ENCODE results near the gene GPR160. TPM values are rescaled to one million over a fixed set of nuclear protein-coding genes. Genes with fewer than 3 reads are reported as not detected.

Gene GPR160
- 14.6 TPM for total RNA-seq (ENCODE audit: unreplicated experiment)
- long read RNA-seq, partial matches to known transcripts: 0 of 5 reads
- long read RNA-seq, other reads (novel, unspliced or antisense): 2 of 5 reads

- no peak within 1 kb of the TSS for H3K27ac Mint-ChIP-seq (ENCODE audit: unreplicated experiment)
- peaks cover 4% of the 10 kb centered on the region for H3K4me1 Mint-ChIP-seq (ENCODE audit: unreplicated experiment)
- peaks cover 3% of the 10 kb centered on the region for H3K27me3 Mint-ChIP-seq (ENCODE audit: unreplicated experiment)
- no peaks in the 10 kb centered on the region for H3K9me3 Mint-ChIP-seq (ENCODE audit: unreplicated experiment)
- no peaks in the 10 kb centered on the region for H3K36me3 Mint-ChIP-seq (ENCODE audit: low read depth, unreplicated experiment)
- peak within 1 kb of the TSS; percentile 91 for H3K4me3 Mint-ChIP-seq (ENCODE audit: unreplicated experiment)
- TF ChIP-seq CTCF (IDR thresholded peaks at IDR 0.05; ENCODE audit: unreplicated experiment): peak; percentile 89
- DNase-seq (ENCODE audit: low spot score): peak; percentile 79
Measured at GRCh38 chr3:170037463-170038433, at the start of gene GPR160. TSS of gene GPR160 (plus strand) at chr3:170037995. CDS start at chr3:170083973, 45,978 bp downstream.

- H3K27ac Mint-ChIP-seq (ENCODE audit: unreplicated experiment): no peak overlapping the region
- peaks cover 5% of the 10 kb centered on the region for H3K36me3 Mint-ChIP-seq (ENCODE audit: low read depth, unreplicated experiment)
- H3K4me3 Mint-ChIP-seq (ENCODE audit: unreplicated experiment): no peak overlapping the region
- H3K4me1 Mint-ChIP-seq (ENCODE audit: unreplicated experiment): peaks cover 5% of the 10 kb centered on the region
- TF ChIP-seq CTCF (IDR thresholded peaks at IDR 0.05; ENCODE audit: unreplicated experiment): no peak
- no peak for DNase-seq (ENCODE audit: low spot score)
- no peaks in the 10 kb centered on the region for H3K9me3 Mint-ChIP-seq (ENCODE audit: unreplicated experiment)
- no peaks in the 10 kb centered on the region for H3K27me3 Mint-ChIP-seq (ENCODE audit: unreplicated experiment)
Measured at GRCh38 chr3:169990431-169990830, 47.4 kb upstream of the GPR160 start.

- Mint-ChIP-seq H3K27me3 (ENCODE audit: unreplicated experiment) (no peaks in the 10 kb centered on the region), H3K9me3 (ENCODE audit: unreplicated experiment) (no peaks in the 10 kb centered on the region), H3K36me3 (ENCODE audit: low read depth, unreplicated experiment) (peaks cover 12% of the 10 kb centered on the region)
Measured at GRCh38 chr3:169992156-169992555, 45.6 kb upstream of the GPR160 start.

GRCh38 chr3:169992781-169993180 is 45.0 kb upstream of the GPR160 start:
- H3K4me3 Mint-ChIP-seq (ENCODE audit: unreplicated experiment): peak overlapping the region; percentile 40
- peaks cover 5% of the 10 kb centered on the region for H3K4me1 Mint-ChIP-seq (ENCODE audit: unreplicated experiment)
- no peaks in the 10 kb centered on the region for H3K9me3 Mint-ChIP-seq (ENCODE audit: unreplicated experiment)
- no peak overlapping the region for H3K27ac Mint-ChIP-seq (ENCODE audit: unreplicated experiment)
- no peak for TF ChIP-seq CTCF (IDR thresholded peaks at IDR 0.05; ENCODE audit: unreplicated experiment)
- no peaks in the 10 kb centered on the region for H3K27me3 Mint-ChIP-seq (ENCODE audit: unreplicated experiment)
- no peak for DNase-seq (ENCODE audit: low spot score)
- H3K36me3 Mint-ChIP-seq (ENCODE audit: low read depth, unreplicated experiment): peaks cover 12% of the 10 kb centered on the region

More at GRCh38 chr3:169992156-169992555, 45.6 kb upstream of the GPR160 start:
- no peak for TF ChIP-seq CTCF (IDR thresholded peaks at IDR 0.05; ENCODE audit: unreplicated experiment)
- DNase-seq (ENCODE audit: low spot score): no peak
- no peak overlapping the region for H3K4me3 Mint-ChIP-seq (ENCODE audit: unreplicated experiment)
- H3K4me1 Mint-ChIP-seq (ENCODE audit: unreplicated experiment): peaks cover 5% of the 10 kb centered on the region
- no peak overlapping the region for H3K27ac Mint-ChIP-seq (ENCODE audit: unreplicated experiment)

- Mint-ChIP-seq H3K4me1 (ENCODE audit: unreplicated experiment) (peaks cover 5% of the 10 kb centered on the region), H3K4me3 (ENCODE audit: unreplicated experiment) (no peak overlapping the region), H3K27me3 (ENCODE audit: unreplicated experiment) (no peaks in the 10 kb centered on the region), H3K27ac (ENCODE audit: unreplicated experiment) (no peak overlapping the region), H3K36me3 (ENCODE audit: low read depth, unreplicated experiment) (peaks cover 12% of the 10 kb centered on the region), H3K9me3 (ENCODE audit: unreplicated experiment) (no peaks in the 10 kb centered on the region)
- no peak for DNase-seq (ENCODE audit: low spot score)
- TF ChIP-seq CTCF (IDR thresholded peaks at IDR 0.05; ENCODE audit: unreplicated experiment): no peak
Measured at GRCh38 chr3:169993761-169994160, 44.0 kb upstream of the GPR160 start.
